MM.1S (cell line): ENCODE measurements around the gene RILPL1.

Source experiments
- DNase-seq: peaks from one replicate; pipeline ENCODE4 v3.0.0-alpha.2; 2015
- H2AFZ ChIP-seq: fragments of 300-600 bp; sonication (generic); 2 replicates; pipeline ENCODE4 v1.6.0; 2016; ENCODE audit warnings: antibody characterized with exemption, low read length
- H3F3A ChIP-seq: fragments of 300-600 bp; sonication (generic); 2 replicates; pipeline ENCODE4 v1.6.1; 2016; ENCODE audit warnings: mild to moderate bottlenecking, antibody characterized with exemption, low read length, moderate library complexity, mixed read lengths; ENCODE audit not compliant: insufficient read depth
- H3K27ac ChIP-seq: fragments of 300-600 bp; sonication (generic); 2 replicates; pipeline ENCODE4 v1.5.1; 2016; ENCODE audit warnings: mild to moderate bottlenecking, low read length
- H3K27me3 ChIP-seq: fragments of 300-600 bp; sonication (generic); replicated peaks from 2 replicates; pipeline ENCODE4 v1.6.0; 2016; ENCODE audit warnings: low read length; ENCODE audit not compliant: insufficient read depth
- H3K36me3 ChIP-seq: fragments of 300-600 bp; sonication (generic); replicated peaks from 2 replicates; pipeline ENCODE4 v1.6.1; 2016; ENCODE audit warnings: mild to moderate bottlenecking, low read length, mixed read lengths; ENCODE audit not compliant: insufficient read depth
- H3K4me1 ChIP-seq: fragments of 300-600 bp; sonication (generic); 2 replicates; pipeline ENCODE4 v1.6.1; 2016; ENCODE audit warnings: low read length, mixed read lengths
- H3K4me2 ChIP-seq: fragments of 300-600 bp; sonication (generic); 2 replicates; pipeline ENCODE4 v1.6.0; 2016; ENCODE audit warnings: low read depth, low read length
- H3K4me3 ChIP-seq: fragments of 300-600 bp; sonication (generic); 2 replicates; pipeline ENCODE4 v1.5.1; 2016; ENCODE audit warnings: low read length, mixed read lengths
- H3K79me2 ChIP-seq: fragments of 300-600 bp; sonication (generic); 2 replicates; pipeline ENCODE4 v1.6.1; 2016; ENCODE audit warnings: mixed run types, low read length, mixed read lengths
- H3K9ac ChIP-seq: fragments of 300-600 bp; sonication (generic); 2 replicates; pipeline ENCODE4 v1.6.1; 2016; ENCODE audit warnings: low read length, mixed read lengths
- H3K9me2 ChIP-seq: fragments of 300-600 bp; sonication (generic); replicated peaks from 2 replicates; pipeline ENCODE4 v1.6.1; 2016; ENCODE audit warnings: mild to moderate bottlenecking, low read length, mixed read lengths; ENCODE audit not compliant: insufficient read depth
- H3K9me3 ChIP-seq: fragments of 300-600 bp; sonication (generic); replicated peaks from 2 replicates; pipeline ENCODE4 v1.6.1; 2016; ENCODE audit warnings: mild to moderate bottlenecking, low read length, mixed read lengths; ENCODE audit not compliant: insufficient read depth
- H4K20me1 ChIP-seq: fragments of 300-600 bp; sonication (generic); 2 replicates; pipeline ENCODE4 v1.6.1; 2016; ENCODE audit warnings: mild to moderate bottlenecking, low read length, moderate library complexity, mixed read lengths; ENCODE audit not compliant: insufficient read depth
- CTCF ChIP-seq: fragments of 300-600 bp; sonication (generic); IDR thresholded peaks from 2 replicates; pipeline ENCODE4 v1.5.1; 2016; ENCODE audit warnings: antibody characterized with exemption, low read length, mixed read lengths
- EZH2 ChIP-seq: fragments of 300-600 bp; sonication (generic); optimal IDR thresholded peaks from 2 replicates; pipeline ENCODE3; 2017; ENCODE audit warnings: low read depth, mild to moderate bottlenecking, antibody characterized with exemption, low read length, mixed read lengths
- EZH2phosphoT487 ChIP-seq: fragments of 300-600 bp; sonication (generic); IDR thresholded peaks from 2 replicates; pipeline ENCODE4 v1.6.1; 2018; ENCODE audit warnings: antibody characterized with exemption, low read length

RILPL1 gene

GRCh38 chr12:123529686-123530085 is 3.8 kb downstream of the RILPL1 start:
- no peaks in the 10 kb centered on the region for H3K79me2 ChIP-seq
- H3K36me3 ChIP-seq = no peaks in the 10 kb centered on the region
- no peaks in the 10 kb centered on the region for H3K27me3 ChIP-seq
- H3K9me3 ChIP-seq = no peaks in the 10 kb centered on the region
- H3F3A ChIP-seq = peaks cover 7% of the 10 kb centered on the region; the same call in 1 of the 2 replicates
- no peak for TF ChIP-seq EZH2
- TF ChIP-seq CTCF = no peak
- no peak for TF ChIP-seq EZH2phosphoT487
- no peak overlapping the region for H3K9ac ChIP-seq
- H3K27ac ChIP-seq = no peak overlapping the region
- H4K20me1 ChIP-seq = no peaks in the 10 kb centered on the region
- peaks cover 12% of the 10 kb centered on the region for H3K4me1 ChIP-seq
- H3K9me2 ChIP-seq = no peaks in the 10 kb centered on the region
- H3K4me2 ChIP-seq = no peak overlapping the region
- H2AFZ ChIP-seq = no peak overlapping the region
- no peak overlapping the region for H3K4me3 ChIP-seq
- DNase-seq = no peak

GRCh38 chr12:123528858-123529257 is 4.7 kb downstream of the RILPL1 start:
- Histone ChIP-seq H2AFZ (no peak overlapping the region), H3K9ac (no peak overlapping the region)

GRCh38 chr12:123526542-123527080 is 6.9 kb downstream of the RILPL1 start:
- no peak for DNase-seq
- no peaks in the 10 kb centered on the region for H3K9me2 ChIP-seq
- no peak overlapping the region for H3K9ac ChIP-seq
- H3K79me2 ChIP-seq = no peaks in the 10 kb centered on the region
- no peaks in the 10 kb centered on the region for H3K9me3 ChIP-seq
- no peak overlapping the region for H3K4me3 ChIP-seq
- H4K20me1 ChIP-seq = no peaks in the 10 kb centered on the region
- no peaks in the 10 kb centered on the region for H3K27me3 ChIP-seq
- no peak for TF ChIP-seq EZH2phosphoT487
- no peak for TF ChIP-seq EZH2
- TF ChIP-seq CTCF = no peak
- no peak overlapping the region for H2AFZ ChIP-seq
- H3K36me3 ChIP-seq = no peaks in the 10 kb centered on the region
- no peak overlapping the region for H3K4me2 ChIP-seq
- no peaks in the 10 kb centered on the region for H3K4me1 ChIP-seq
- H3K27ac ChIP-seq = no peak overlapping the region
- no peaks in the 10 kb centered on the region for H3F3A ChIP-seq

More at GRCh38 chr12:123528858-123529257, 4.7 kb downstream of the RILPL1 start:
- no peaks in the 10 kb centered on the region for H3K79me2 ChIP-seq
- no peak for DNase-seq
- H3K27me3 ChIP-seq = no peaks in the 10 kb centered on the region
- TF ChIP-seq EZH2 = no peak
- no peak for TF ChIP-seq EZH2phosphoT487
- TF ChIP-seq CTCF = no peak
- H3K27ac ChIP-seq = no peak overlapping the region
- peaks cover 12% of the 10 kb centered on the region for H3K4me1 ChIP-seq
- no peaks in the 10 kb centered on the region for H4K20me1 ChIP-seq
- H3K4me2 ChIP-seq = no peak overlapping the region
- H3K9me3 ChIP-seq = no peaks in the 10 kb centered on the region
- no peak overlapping the region for H3K4me3 ChIP-seq
- H3K36me3 ChIP-seq = no peaks in the 10 kb centered on the region
- H3F3A ChIP-seq = peaks cover 7% of the 10 kb centered on the region; the same call in 1 of the 2 replicates
- no peaks in the 10 kb centered on the region for H3K9me2 ChIP-seq
